GM12892 (cell line): ENCODE data around the gene PCID2.

Source experiments
- POLR2A ChIP-seq: IDR thresholded peaks from 2 replicates; pipeline ENCODE4 v1.6.1; 2011; ENCODE audit warnings: low read depth, low read length, control low read depth
- POLR2AphosphoS5 ChIP-seq: IDR thresholded peaks from 2 replicates; pipeline ENCODE4 v1.6.1; 2011; ENCODE audit warnings: low read depth, low read length, control low read depth
- TAF1 ChIP-seq: IDR thresholded peaks from 2 replicates; pipeline ENCODE4 v1.6.1; 2011; ENCODE audit warnings: low read depth, mild to moderate bottlenecking, control low read depth, low read length, borderline replicate concordance

DNA sequence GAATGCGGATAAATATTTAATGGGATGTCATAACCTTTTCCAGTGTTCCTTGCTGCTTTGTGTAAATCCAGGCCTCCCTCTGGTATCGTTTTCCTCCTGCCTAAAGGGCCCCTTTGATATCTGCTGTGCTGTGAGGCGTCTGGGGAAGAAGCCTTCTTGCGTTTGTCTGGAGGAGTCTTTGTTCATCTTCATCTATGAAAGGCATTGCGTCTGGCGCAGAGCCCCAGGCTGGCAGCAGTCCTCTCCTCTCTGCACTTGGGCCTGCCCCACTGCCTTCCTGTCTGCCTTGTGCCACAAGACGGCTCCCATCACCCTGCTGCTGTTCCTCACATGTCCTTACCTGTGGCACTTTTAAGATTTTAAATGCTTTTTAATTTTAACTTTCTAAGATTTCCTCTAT lies 40.3 kb downstream of the PCID2 start:
- TF ChIP-seq POLR2A, result no peak
- TF ChIP-seq POLR2AphosphoS5, result no peak
- TF ChIP-seq TAF1, result no peak
